ENCODE data around the gene SIGLECL1.

The SIGLECL1 gene

DNA sequence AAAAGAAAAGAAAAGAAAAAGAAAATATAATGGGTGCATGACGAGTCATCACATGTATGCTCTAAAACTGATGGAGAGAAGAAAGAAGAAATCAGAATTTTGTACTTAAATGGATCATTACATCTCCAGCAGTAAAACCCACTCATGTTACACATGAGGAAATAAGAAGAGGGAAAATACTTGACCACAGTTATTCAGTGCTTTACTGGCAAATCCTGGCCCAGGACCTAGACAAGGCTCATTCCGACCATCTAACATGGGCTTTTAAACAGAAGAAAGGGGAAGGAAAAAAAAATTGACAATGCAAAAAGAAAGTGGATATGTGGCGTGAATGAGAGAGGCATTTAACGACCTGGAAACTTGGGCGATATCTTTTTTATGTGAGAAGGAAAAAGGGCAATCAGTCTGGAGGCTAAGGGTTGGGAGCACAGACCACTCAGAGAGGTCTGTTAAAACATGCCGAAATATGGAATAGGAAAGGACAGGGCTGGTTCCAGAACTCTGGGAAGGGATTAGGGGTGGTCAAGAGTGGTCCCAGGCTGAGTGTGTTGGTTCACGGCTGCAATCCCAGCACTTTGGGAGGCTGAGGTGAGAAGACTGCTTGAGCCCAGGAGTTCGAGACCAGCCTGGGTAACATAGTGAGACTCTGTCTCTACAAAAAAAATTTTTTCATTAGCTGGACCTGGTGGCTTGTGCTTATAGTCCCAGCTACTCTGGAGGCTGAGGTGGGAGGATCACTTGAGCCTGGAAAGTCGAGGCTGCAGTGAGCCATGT lies 1.6 kb downstream of the SIGLECL1 start:
- DNase-seq (ENCODE audit: low read depth), result no peak

DNA sequence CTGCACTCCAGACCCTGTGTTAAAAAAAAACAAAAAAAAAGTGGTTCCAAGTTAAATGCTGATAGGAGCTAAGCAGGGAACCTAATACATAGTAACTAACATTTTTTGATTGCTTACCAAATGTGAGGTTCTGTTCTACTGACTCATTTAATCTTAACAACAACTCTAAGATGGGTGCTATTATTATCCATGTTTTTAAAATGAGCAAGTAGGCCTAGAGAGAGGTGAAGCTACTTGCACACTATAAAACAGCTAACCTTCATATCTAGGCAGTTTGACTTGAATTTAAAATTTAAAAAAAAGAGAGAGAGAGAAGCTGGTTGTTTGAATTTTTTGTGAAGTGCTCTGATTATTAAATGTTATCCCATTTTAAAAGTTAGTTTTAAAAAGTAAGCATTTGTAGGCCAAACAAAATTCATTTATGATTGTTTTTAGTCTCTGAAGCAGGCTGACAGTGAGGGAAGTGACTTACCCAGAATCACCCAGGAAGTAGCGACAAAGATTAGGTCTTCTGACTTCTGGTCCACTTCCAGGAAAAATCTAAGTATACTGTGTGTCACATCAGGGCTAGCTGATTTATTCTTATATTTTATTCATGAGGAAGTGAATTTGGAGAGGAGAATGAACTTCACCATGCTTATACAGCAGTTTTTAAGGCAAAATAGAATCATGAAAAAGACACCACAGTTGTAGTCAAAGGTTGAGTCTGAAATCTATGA lies 2.4 kb downstream of the SIGLECL1 start:
- DNase-seq (ENCODE audit: low read depth), result no peak

DNA sequence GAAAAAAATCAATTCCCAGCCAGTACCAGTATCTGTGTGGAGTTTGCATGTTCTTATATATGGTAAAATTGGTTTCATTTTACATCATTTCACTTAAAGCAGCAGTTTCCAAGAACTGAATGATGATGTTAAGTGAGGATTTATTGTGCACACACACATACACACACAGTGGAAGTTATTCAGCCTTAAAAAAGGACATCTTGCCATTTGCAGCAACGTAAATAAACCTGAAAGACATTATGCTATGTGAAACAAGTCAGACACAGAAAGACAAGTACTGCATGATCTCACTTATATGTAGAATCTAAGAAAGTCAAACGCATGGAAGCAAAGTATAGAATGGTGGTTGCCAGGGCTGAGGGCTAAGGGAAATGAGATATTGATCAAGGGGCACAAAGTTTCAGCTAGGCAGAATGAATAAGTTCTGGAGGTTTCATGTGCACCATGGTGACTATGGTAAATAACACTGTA lies 5.3 kb downstream of the SIGLECL1 start:
- DNase-seq (ENCODE audit: low read depth), result no peak

DNA sequence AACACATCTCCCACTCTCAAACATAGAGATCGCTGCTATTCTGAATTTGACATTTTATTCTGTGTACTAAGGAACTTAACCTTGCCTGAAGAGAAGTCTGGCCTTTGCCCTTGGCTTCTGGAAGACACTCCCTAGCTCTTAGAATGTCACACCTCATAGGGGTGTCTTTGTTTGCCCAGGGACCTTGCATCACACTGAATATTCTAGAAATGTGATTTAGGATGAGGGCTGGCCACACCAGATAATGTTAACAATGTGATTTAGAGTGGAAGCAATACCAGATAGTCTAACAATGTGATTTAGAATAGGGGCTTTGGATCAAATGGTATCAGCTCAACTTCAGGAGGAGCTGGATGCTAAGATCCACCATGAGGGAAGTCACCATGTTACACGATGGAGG lies 6.6 kb downstream of the SIGLECL1 start:
- no peak for DNase-seq (ENCODE audit: low read depth)

DNA sequence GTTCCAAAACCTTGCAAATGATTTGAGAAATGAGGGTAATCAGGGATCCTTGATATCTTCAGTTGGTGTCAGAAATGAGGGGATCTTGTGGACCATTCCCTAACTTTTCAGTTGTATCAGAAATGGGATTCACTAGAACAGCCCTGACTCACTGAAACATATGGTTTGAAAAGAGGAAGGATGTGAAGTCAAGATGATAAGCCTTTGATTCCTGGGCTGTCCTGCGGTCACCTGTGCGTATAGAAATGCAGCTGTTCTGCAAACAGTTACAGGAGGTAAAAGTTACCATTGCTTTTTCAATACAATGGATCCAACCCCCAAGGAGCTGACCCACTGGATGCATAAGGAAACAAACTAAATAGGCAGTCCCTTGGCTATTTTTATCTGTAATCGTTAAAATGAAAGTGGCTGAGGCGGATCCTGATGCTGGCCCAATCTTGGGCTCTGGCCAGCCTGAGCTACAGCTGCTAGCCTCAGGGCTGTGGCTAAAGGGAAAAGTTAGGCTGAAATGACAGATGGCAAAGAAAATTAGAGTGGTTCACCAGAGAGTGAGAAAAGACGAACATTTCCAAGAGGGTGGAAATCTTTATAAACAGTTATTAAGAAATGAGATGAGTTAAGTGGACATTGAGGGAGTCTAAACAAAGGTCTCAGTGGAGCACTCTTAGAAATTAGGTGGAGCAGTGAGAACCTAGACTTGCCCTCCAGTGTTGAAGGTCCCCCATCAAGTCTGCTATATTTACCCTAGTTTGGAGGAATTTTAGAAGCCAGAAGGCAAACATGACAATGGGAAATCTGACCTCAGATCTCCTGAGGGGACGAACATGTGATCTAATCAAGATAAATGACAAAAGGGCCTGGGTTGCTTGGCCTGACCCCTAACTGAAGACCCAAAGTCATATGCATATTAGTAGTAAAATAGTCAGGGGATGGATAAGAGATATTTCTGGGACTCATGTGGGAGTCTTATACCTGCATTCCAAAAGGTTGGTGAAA lies 7.6 kb downstream of the SIGLECL1 start:
- no peak for DNase-seq (ENCODE audit: low read depth)

DNA sequence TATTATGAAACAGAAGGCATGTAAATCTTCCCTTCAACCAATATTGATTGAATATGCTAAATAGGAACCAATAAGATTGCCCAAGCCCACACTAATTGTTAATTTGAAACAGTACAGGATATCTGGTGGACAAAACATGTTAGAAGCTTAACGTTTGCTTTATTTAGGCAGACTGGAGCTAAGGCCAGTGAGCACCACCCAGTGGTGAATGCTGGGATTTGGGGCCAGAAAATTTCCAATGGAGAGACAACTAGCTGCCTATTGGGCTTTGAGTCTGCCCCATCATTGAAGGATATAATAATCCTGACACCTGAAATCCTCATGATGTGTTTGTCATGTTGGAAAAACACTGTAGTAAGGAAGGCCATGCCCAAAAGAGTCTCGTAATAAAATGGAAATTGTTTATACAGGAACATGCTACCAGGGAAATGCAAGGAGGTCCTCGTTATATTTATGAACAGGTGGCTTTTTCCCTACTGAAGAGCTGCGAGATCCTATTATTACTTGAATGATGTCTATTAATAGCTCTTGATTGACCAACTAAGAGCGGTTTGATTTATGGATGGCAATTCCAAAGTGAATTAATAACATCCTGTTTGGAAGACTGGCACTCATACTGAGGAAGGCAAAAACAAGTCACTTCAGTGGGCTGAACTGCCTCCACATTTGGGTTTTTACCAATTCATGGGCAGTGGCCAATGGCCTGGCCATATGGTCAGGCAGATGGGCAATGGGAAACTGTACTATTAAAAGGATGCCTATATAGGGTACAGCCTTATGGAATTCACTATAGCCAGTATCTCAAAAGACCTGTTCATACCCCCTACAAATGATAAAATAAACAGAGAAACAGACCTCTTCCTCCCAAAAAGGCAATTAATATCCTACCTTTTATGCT lies 8.7 kb downstream of the SIGLECL1 start:
- DNase-seq (ENCODE audit: low read depth), result no peak

DNA sequence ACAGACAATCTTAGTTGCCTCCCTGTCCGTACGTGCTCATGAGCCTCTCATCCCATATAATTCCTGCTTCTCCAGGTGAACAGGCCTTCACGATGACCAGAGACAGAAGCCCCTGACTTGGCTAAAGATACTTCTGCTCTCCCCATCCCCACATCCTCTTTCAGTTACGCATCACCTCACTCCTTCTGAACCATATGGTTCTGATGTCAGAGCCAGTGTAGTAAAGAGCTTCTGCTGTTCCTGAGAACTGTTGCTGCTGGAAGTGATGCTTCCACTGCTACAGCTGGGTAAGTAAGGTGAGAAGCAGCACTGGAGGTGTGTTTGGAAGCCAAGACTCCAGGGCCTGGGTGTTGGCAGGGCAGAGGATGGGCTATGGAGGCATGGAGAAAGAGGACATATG lies 12.9 kb downstream of the SIGLECL1 start:
- no peak for DNase-seq (ENCODE audit: low read depth)

DNA sequence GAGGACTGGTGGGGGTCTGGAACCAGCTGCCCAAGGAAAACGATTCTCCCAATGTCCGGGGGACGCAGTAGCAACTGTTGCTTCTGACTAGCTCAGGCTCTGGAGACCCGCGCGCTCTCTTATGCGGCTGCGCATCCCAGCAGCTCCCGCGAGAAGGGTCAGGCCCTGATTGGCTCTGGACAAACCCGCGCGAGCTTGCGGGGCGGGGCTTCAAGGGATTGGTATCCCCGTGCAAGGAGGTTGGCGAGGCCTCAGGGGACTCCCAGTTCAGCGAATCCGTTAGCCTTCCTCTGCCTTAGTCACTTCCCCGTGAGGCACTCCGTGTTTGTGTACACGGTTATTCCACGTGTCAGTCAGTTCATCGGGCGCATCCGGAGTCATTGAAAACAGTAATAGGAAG lies 20.2 kb downstream of the SIGLECL1 start:
- no peak for DNase-seq (ENCODE audit: low read depth)

DNA sequence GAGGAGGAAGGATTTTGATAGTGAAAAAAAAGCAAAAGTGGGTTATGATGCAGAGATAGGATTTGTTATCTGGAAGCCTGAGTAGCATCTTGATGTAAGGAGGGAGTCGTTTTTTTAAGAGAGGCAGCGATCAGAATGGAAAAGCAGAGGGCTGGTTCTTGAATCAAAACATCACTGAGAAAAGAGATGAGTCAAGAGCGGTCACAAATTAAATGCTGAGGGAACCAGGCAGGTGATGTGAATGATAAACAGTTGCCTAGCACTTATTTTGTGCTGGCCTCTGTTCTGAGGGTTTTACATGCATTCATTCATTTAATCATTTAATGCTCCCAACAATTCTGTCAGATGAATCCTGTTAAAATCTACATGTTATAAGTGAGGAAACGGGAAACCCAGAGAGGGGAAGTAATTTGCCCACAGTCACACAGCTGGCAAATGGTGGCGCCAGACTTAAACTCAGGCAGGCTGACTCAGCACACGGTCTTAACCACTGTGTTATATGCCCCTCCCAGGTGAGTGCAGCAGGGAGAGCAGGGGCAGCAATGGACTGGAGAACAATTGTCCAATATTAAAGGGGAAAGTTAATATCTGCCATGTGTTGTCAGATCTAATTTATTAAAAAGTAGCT lies 21.4 kb downstream of the SIGLECL1 start:
- DNase-seq (ENCODE audit: low read depth), result no peak

DNA sequence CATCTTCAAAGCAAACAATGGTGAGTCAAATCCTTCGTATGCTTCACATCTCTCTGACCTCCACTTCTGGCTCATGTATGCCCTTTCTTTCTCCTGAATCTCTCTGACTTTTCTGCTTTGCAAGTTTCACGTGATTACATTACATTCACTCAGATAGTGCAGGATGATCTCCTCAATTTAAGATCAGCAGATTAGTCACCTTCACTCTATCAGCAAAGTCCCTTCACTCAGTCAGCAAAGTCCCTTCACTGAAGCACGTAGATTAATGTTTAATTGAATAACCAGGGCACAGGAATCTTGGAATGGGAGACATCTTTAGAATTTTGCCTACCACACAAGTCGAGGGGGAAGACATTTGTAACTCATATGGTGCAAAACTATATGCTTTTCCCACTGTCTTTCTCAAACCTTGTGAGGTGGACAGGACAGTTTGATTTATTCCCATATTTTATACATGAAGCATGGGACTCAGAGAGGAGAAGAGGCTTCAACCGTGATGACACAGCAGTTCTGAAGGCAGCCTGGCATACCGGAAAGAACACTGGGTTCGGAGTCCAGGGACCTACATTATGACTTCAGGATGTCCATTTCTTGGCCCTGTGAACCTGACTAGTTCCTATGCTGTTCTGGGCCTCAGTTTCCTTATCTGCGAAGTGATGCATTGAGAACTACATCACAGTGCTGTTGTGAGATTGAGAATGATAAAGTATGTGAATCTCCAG lies 23.3 kb downstream of the SIGLECL1 start:
- no peak for DNase-seq (ENCODE audit: low read depth)

DNA sequence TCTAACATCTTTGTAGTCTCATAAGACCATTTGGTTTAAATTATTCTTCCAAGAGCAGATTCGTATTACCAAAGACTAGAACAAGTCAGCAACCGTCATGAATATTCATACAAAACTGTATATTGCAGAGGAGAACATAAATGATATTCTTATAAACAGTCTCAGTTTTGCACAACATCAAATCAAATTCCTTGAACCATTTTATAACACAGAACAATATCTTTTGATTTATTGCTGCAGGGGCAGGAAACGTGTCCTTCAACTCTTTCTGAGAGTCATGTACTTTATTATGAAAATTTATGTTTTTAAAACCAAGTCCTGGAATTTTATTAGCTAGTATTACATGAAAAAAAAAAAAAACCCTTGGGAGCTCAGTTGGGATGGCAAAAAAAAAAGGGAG lies 26.2 kb downstream of the SIGLECL1 start:
- no peak for DNase-seq (ENCODE audit: low read depth)

DNA sequence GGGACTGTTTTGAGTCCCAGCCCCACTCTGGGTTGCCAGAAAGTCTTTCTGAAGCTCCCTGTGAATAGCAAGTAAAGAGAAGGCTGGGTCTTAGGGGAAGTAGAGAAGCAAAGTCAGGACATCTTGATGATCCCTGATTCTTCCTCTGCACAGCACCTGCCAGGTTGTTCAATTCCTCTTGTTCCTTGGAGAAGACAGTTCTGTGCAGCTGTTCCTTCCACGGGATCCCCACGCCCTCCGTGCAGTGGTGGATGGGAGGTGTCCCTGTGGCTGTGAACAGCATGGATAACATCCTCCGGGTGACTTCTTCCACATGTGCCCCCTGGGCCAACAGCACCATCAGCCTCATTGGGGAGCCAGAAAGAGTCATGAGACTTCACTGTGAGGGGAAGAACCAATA lies 31.5 kb downstream of the SIGLECL1 start:
- DNase-seq (ENCODE audit: low read depth), result no peak

DNA sequence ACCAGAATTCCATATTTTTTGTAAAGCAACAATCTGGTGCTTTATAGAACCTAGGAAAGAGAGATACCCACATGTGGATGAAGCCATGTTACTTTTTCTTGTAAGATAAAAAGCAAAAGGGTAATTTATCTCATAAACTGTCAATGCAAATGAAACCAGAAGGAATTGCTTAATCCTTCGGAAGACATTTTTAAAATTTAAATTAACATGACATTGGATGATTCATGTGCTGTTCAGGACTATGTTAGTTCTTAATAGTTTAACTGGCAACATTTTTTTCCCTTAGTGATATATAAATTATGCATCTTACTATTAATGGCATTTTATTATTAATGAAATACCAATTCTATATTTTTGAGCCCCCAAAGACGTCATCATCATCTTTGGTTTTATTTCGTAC lies 34.8 kb downstream of the SIGLECL1 start:
- DNase-seq (ENCODE audit: low read depth), result no peak

DNA sequence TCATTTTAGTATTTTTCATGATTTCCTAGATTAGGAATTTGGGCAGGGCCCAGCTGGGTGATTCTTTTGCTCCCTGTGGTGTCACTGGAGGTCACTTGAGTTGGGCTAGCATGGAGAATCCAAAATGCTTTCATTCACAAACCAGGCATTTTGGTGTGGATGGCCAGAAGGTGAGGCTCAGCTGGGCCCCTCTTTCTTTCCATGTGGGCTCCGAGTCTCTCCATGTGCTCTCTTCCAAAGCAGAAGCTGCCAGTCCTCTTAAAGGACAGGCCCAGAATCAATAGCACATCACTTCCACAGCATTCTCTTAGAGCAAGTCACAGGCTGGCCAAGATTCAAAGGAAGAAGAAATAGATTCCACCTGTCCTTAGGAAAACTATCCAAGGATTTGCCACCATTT lies 38.8 kb downstream of the SIGLECL1 start:
- no peak for DNase-seq (ENCODE audit: low read depth)

DNA sequence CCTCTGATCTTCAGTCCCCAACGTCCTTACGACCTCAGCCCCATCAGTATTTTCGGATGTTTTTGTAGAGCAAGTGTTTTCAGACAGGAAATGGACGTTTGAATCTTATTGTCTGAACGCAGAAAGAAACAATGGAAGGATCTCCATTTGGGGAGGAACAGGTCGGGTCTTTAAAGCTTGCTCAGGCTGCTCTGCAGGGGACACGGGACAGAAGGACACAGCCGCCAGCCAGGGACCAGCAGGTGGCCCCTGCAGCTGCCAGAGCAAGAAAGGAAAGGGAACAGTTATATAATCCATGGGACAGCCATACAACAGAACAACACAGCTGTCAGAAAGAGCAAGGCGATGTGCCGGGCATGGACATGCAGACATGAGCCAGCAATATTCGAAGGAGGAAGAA lies 42.1 kb downstream of the SIGLECL1 start:
- no peak for DNase-seq (ENCODE audit: low read depth)

DNA sequence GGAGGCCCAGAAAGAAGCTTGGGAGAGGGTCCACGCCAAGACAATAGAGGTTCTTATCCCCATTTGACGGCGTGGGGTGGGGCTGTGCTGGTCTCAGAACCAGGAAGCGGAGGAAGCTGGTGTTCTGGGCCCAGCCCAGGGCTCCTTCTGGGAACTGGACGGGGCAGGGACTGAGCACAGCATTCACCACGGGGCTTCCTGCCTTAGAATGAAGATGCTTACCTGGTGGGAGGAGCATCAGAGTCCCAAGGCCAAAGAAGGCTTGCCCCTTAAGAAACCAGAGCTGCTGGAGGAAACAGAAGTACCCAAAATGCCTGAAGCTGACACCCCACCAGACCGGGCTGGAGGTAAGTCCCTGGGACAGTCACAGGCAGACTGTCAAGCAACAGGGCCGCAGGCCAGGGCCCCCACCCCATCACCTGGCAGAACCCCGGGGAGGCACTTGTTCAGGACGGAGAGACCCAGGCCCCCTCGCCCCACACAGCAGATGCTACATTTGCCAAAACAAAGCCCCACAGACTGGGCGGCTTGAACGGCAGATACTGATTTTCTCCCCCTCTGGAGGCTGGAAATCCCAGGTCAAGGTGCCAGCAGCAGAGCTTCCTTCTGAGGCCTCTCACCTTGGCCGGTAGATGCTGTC lies 42.8 kb downstream of the SIGLECL1 start:
- no peak for DNase-seq (ENCODE audit: low read depth)

DNA sequence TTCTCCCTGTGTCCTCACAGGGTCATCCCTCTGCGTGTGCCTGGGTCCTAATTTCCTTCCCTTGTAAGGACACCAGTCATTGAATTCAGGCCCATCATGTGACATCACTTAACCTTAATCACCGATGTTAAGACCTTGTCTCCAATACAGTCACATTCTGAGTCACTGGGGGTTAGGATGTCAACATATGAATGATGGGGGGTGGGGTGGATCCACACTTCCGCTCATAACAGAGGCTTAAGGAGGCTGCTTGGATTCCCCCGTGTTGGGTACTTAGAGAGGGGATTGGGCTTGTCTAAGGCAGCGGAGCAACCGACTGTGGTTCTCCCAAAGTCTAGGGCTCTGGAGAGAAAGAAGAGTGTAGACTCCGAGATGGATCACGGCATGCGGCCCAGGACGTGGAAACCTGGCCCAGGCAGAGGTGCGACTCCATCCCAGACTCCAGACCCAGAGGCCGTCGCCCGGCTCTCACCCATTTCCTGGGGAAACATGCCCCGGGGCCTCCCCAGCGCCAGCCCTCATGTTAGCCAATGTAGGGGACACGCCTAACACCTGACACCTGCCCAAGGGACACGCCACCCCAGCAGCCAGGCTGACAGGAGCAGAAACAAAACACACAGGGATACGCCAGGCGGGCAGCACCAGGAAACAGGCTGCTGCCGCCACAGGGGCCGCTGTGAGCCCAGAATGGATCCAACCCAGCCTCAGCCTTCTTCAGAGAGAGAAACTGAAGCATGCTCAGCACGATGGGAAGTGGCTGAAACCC lies 43.5 kb downstream of the SIGLECL1 start:
- DNase-seq (ENCODE audit: low read depth), result no peak

DNA sequence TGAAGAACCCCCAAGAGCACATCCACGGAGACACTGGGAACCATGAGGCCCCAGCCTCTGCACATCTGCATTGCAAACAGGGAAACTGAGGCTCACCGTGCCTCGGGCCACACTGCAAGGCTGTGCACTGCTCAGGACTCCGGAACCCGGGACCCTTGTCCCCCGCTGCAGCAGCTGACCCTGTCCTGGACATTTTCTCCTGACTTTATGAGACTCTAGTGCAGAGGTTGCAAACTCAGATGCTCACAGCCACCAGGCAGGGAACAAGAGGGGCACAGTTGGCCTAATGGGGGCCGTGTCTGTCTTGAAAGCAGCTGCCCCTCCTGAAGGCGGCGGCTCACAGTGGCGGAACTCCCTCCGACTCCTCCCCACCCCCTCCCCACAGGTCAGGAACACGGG lies 44.1 kb downstream of the SIGLECL1 start:
- no peak for DNase-seq (ENCODE audit: low read depth)

Data from T follicular helper cell (primary cell).